Measurements from ENCODE around the gene IGFBP5.

IGFBP5 gene

DNA sequence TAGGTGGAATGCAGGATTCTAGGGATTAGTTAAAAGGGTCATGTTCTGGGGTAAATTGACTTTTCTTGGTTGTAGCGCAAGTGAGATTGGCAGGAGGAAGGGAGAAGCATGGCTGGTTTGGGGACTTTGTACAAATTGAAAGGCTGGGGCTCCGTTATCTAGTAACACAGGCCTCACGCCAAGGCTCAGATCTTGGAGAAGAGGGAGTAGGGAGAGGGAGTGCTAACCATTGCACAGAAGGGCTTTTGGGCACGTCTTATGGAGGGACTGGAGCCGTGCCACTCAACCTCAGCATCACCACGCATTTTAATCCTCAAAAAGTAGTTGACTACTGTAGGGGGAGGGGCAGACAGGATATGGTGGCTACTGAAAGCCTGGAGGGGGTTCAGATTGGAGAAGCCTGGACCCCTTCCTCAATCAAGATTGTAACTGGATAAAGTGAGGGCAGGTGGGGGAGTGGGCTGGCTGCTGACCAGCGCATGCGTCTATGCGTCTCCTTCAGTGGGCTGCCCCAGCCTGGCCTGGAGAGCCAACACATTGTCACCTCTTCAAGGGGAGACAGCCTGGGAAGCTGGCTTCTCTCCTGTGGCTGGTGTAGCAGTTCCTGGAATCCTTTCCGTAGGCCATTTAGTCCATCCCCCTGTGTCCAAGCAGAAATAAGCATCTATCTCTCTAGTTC lies 14.3 kb downstream of the IGFBP5 start:
- H3K27me3 ChIP-seq: peaks cover 2% of the 10 kb centered on the region
- peaks cover 13 to 20% of the 10 kb centered on the region in 2 experiments for H3K4me1 ChIP-seq (ENCODE audit: control insufficient read depth in 1 of 2, insufficient read depth in 1 of 2, low read depth in 1 of 2, low read length in 1 of 2)
- no peak overlapping the region for H3K4me3 ChIP-seq (ENCODE audit: low read depth in 1 of 2, low read length in 1 of 2)
- TF ChIP-seq, protein P1, sequence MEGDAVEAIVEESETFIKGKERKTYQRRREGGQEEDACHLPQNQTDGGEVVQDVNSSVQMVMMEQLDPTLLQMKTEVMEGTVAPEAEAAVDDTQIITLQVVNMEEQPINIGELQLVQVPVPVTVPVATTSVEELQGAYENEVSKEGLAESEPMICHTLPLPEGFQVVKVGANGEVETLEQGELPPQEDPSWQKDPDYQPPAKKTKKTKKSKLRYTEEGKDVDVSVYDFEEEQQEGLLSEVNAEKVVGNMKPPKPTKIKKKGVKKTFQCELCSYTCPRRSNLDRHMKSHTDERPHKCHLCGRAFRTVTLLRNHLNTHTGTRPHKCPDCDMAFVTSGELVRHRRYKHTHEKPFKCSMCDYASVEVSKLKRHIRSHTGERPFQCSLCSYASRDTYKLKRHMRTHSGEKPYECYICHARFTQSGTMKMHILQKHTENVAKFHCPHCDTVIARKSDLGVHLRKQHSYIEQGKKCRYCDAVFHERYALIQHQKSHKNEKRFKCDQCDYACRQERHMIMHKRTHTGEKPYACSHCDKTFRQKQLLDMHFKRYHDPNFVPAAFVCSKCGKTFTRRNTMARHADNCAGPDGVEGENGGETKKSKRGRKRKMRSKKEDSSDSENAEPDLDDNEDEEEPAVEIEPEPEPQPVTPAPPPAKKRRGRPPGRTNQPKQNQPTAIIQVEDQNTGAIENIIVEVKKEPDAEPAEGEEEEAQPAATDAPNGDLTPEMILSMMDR (IDR thresholded peaks at IDR 0.05): no peak
- H3K27ac ChIP-seq: no peak overlapping the region
- H3K9me3 ChIP-seq: no peaks in the 10 kb centered on the region
- H3K36me3 ChIP-seq: no peaks in the 10 kb centered on the region

DNA sequence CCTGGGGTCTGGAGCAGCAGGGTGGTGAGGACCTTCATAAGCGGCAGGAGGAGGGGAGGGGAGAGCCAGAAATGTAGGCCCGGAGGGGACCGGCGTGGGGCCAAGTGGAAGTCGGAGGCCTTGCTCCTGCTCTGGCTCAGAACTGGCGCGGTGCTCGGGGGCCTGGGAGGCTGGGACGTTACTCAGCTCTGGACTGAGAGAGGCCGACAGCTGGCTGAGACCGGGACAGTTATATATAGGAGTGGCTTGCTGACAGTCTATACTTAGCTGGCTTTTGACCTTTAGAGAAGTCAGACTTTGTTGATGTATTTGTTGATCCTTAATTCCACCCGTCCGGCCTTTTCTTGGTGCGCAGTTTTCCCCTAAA lies 15.7 kb downstream of the IGFBP5 start:
- peaks cover 13 to 20% of the 10 kb centered on the region in 2 experiments for H3K4me1 ChIP-seq (ENCODE audit: control insufficient read depth in 1 of 2, insufficient read depth in 1 of 2, low read depth in 1 of 2, low read length in 1 of 2)

DNA sequence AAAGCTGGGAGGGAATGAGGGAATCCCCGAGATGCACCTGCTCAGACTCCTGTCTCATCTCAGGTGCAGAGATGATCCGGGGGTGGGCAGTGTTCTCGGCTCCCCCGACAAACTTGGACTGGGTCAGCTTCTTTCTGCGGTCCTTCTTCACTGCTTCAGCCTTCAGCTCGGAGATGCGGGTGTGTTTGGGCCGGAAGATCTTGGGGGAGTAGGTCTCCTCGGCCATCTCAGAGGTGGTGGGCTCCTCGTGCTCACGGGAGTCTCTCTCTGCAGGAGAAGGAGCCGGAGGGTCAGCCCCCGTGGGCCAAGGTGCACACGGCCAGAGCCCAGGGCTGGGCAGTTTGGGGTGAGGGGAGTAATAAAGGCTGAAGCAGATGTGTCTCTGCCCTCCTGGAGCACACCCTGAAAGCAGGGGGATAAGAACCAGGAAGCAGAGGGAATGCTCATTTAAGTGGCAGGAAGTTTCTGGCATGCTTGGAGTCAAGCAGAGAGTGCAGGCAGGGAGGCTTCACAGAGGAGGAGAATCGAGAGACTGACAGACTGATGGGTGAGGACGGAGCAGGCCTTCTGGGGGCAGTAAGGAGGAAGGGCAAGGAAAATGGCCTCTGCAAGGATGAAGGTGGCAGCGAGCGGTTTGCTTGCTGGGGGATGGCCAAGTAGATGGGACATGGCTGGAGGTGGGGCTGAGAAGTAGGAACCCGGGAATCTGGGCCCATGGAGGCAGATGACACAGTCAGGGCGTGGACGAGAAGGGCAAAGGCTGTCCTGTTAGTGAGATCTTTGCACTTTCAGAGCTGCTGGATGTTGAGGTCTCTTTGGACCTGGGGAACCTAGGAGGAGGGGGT lies 16.3 kb downstream of the IGFBP5 start:
- H3K27ac ChIP-seq: no peak overlapping the region

More for the DNA sequence above, 15.7 kb downstream of the IGFBP5 start:
- Histone ChIP-seq H3K27me3 (peaks cover 7% of the 10 kb centered on the region), H3K36me3 (no peaks in the 10 kb centered on the region), H3K4me3 (ENCODE audit: low read depth in 1 of 2, low read length in 1 of 2) (no peak overlapping the region), H3K9me3 (no peaks in the 10 kb centered on the region), H3K27ac (no peak overlapping the region)
- TF ChIP-seq, protein P1 (IDR thresholded peaks at IDR 0.05): no peak

DNA sequence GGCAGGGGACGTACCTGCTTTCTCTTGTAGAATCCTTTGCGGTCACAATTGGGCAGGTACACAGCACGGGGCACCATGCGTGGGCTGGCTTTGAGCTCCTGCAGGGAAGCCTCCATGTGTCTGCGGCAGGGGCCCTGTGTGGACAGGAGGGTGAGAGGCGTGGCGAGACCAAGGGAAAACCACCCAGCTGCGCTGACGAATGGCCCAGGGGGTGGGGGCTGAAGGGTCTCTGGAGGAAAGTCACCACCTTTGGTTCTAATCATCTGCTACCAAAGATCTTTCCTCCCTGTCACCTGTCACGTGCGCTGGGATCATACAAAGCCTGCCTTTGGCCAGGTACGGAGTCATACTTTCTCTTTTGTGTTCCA lies 17.3 kb downstream of the IGFBP5 start:
- Histone ChIP-seq H3K9me3 (no peaks in the 10 kb centered on the region), H3K27me3 (peaks cover 7% of the 10 kb centered on the region), H3K27ac (no peak overlapping the region), H3K4me3 (ENCODE audit: low read depth in 1 of 2, low read length in 1 of 2) (no peak overlapping the region), H3K36me3 (no peaks in the 10 kb centered on the region), H3K4me1 (ENCODE audit: control insufficient read depth in 1 of 2, insufficient read depth in 1 of 2, low read depth in 1 of 2, low read length in 1 of 2) (peaks cover 10 to 14% of the 10 kb centered on the region in 2 experiments)
- TF ChIP-seq, protein P1 (IDR thresholded peaks at IDR 0.05): no peak

More for the DNA sequence above, 16.3 kb downstream of the IGFBP5 start:
- TF ChIP-seq, protein P1 (IDR thresholded peaks at IDR 0.05): no peak
- Histone ChIP-seq H3K9me3 (no peaks in the 10 kb centered on the region), H3K4me1 (ENCODE audit: control insufficient read depth in 1 of 2, insufficient read depth in 1 of 2, low read depth in 1 of 2, low read length in 1 of 2) (peaks cover 13 to 17% of the 10 kb centered on the region in 2 experiments), H3K36me3 (no peaks in the 10 kb centered on the region), H3K4me3 (ENCODE audit: low read depth in 1 of 2, low read length in 1 of 2) (no peak overlapping the region), H3K27me3 (peaks cover 7% of the 10 kb centered on the region)

DNA sequence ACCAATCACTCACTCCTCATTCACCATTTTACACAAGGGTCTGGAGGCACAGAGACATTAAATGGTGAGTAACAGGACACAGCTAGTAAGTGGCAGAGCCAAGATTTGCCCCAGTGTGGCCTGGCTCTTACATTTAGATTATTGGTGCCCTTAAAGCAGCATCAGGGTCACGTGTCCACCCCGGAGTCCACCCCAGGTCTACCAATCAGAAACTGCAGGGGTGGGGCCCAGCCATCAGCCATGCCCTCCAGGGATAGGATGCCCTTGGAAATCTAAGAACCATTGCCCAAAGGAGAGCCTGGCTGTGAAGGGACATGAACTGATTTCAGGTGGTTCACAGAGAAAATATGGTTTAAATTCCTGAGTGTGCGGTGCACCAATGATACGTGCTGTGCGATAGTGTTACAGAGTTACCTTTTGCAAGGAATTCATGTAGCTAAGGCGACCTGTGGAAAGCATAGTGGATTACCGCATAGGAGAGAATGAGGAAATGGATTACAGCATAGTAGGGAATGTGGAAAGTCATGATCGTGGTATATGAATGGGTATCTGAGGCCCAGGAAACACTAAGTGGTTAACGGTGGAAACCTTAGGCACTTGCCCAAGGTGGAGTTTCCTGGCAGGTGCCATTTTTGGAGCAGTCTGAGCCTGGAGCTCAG lies 17.8 kb downstream of the IGFBP5 start:
- H3K9me3 ChIP-seq: no peaks in the 10 kb centered on the region
- H3K27me3 ChIP-seq: peaks cover 7% of the 10 kb centered on the region
- TF ChIP-seq, protein P1 (IDR thresholded peaks at IDR 0.05): no peak
- no peak overlapping the region for H3K27ac ChIP-seq
- peaks cover 10 to 14% of the 10 kb centered on the region in 2 experiments for H3K4me1 ChIP-seq (ENCODE audit: control insufficient read depth in 1 of 2, insufficient read depth in 1 of 2, low read depth in 1 of 2, low read length in 1 of 2)
- H3K36me3 ChIP-seq: no peaks in the 10 kb centered on the region
- H3K4me3 ChIP-seq (ENCODE audit: low read depth in 1 of 2, low read length in 1 of 2): no peak overlapping the region

Data from neutrophil (primary cell).